PC-3 (cell line): ENCODE results near the gene STXBP5. TPM values are rescaled to one million over a fixed set of nuclear protein-coding genes. Genes with fewer than 3 reads are reported as not detected.

ENCODE experiments used
- ATAC-seq: fragments of 200-7000 bp; cut with Tn5 transposase; 2 replicates; pipeline ENCODE4 v1.9.1; 2020; ENCODE audit warnings: mild to moderate bottlenecking, moderate library complexity
- BruUV-seq: library from RNA; stranded (reverse); fragments of 400-500 nt; replicated peaks from 2 replicates; lab custom pipeline; 2021; lab: Mats Ljungman, UMichigan
- CTCF ChIA-PET: fragments of 300-600 bp; sonication (Branson Sonifier 250); formaldehyde crosslinking; loops from one replicate; lab custom pipeline; 2022; ENCODE audit warnings: antibody characterized with exemption; lab: Charles Lee
- POLR2A ChIA-PET: fragments of 300-600 bp; sonication (Branson Sonifier 250); formaldehyde crosslinking; loops from one replicate; lab custom pipeline; 2022; ENCODE audit warnings: antibody characterized with exemption; ENCODE audit not compliant: unreplicated experiment; lab: Charles Lee
- DNase-seq: peaks from one replicate; pipeline ENCODE4 v3.0.0-alpha.2; 2015
- H2AFZ ChIP-seq: fragments of 300-600 bp; sonication (generic); 2 replicates; pipeline ENCODE4 v1.6.0; 2016; ENCODE audit warnings: antibody characterized with exemption, low read length
- H3F3A ChIP-seq: fragments of 300-600 bp; sonication (generic); one replicate; pipeline ENCODE4 v1.6.0; 2017; ENCODE audit warnings: antibody characterized with exemption, low read length, control low read depth, mild to moderate bottlenecking; ENCODE audit not compliant: unreplicated experiment
- H3K27ac ChIP-seq: fragments of 300-600 bp; sonication (generic); 2 replicates; pipeline ENCODE4 v1.5.1; 2016; ENCODE audit warnings: mild to moderate bottlenecking, low read length
- H3K27me3 ChIP-seq: fragments of 300-600 bp; sonication (generic); 2 replicates; pipeline ENCODE4 v1.6.1; 2016; ENCODE audit warnings: low read length, mixed read lengths
- H3K36me3 ChIP-seq: fragments of 300-600 bp; sonication (generic); 2 replicates; pipeline ENCODE4 v1.6.1; 2016; ENCODE audit warnings: low read depth, mixed run types, low read length, mixed read lengths
- H3K4me1 ChIP-seq: fragments of 300-600 bp; sonication (generic); 2 replicates; pipeline ENCODE4 v1.5.1; 2016; ENCODE audit warnings: low read length; ENCODE audit not compliant: insufficient read depth
- H3K4me2 ChIP-seq: fragments of 300-600 bp; sonication (generic); 2 replicates; pipeline ENCODE4 v1.6.0; 2016; ENCODE audit warnings: low read length
- H3K4me3 ChIP-seq: fragments of 300-600 bp; sonication (generic); 2 replicates; pipeline ENCODE4 v1.5.1; 2016; ENCODE audit warnings: mild to moderate bottlenecking, low read length, mixed read lengths
- H3K79me2 ChIP-seq: fragments of 300-600 bp; sonication (generic); 2 replicates; pipeline ENCODE4 v1.6.1; 2017; ENCODE audit warnings: low read length, mixed read lengths
- H3K9ac ChIP-seq: fragments of 300-600 bp; sonication (generic); 2 replicates; pipeline ENCODE4 v1.6.0; 2016; ENCODE audit warnings: mild to moderate bottlenecking, low read length
- H3K9me2 ChIP-seq: fragments of 300-600 bp; sonication (generic); replicated peaks from 2 replicates; pipeline ENCODE4 v1.6.1; 2016; ENCODE audit warnings: mixed run types, low read length, mixed read lengths
- H3K9me3 ChIP-seq: fragments of 300-600 bp; sonication (generic); 2 replicates; pipeline ENCODE4 v1.6.1; 2016; ENCODE audit warnings: low read length, mixed read lengths
- H4K20me1 ChIP-seq: fragments of 300-600 bp; sonication (generic); 2 replicates; pipeline ENCODE4 v1.6.1; 2016; ENCODE audit warnings: low read length, mixed read lengths
- EZH2 ChIP-seq: fragments of 300-600 bp; sonication (generic); IDR thresholded peaks from one replicate; pipeline ENCODE4 v1.6.1; 2017; ENCODE audit warnings: antibody characterized with exemption, mild to moderate bottlenecking, low read length; ENCODE audit not compliant: unreplicated experiment
- EZH2phosphoT487 ChIP-seq: fragments of 300-600 bp; sonication (generic); IDR thresholded peaks from 2 replicates; pipeline ENCODE4 v1.6.1; 2018; ENCODE audit warnings: mild to moderate bottlenecking, antibody characterized with exemption, low read length, borderline replicate concordance
- intact Hi-C: fragments of 100-400 bp; cut with micrococcal nuclease; formaldehyde crosslinking; loops from 2 replicates; pipeline ENCODE4 v1.9.0; 2023
- total RNA-seq: library from RNA; depleted of rRNA; stranded (reverse); fragments of >200 nt; gene quantifications from 2 replicates; pipeline ENCODE4 v1.2.3, GENCODE V29; 2014
- TF ChIP-seq, protein P1 (sequence below): fragments of 300-600 bp; sonication (generic); conservative IDR thresholded peaks from 2 replicates; pipeline ENCODE4 v1.5.1; 2017; ENCODE audit warnings: antibody characterized with exemption, low read depth, mild to moderate bottlenecking, low read length

The STXBP5 gene
- total RNA-seq, 1 experiment from 2014 or later: 12.9 TPM

- no peaks in the 10 kb centered on the region for H3K9me2 ChIP-seq
- POLR2A ChIA-PET: no interaction called here
- BruUV-seq: no TSS peak
- H2AFZ ChIP-seq: no peak overlapping the region
- no peaks in the 10 kb centered on the region for H3K36me3 ChIP-seq
- H3K4me1 ChIP-seq: no peaks in the 10 kb centered on the region
- H3K79me2 ChIP-seq: no peaks in the 10 kb centered on the region
- DNase-seq (no peak), ATAC-seq (no peak)
- no peak overlapping the region for H3K27ac ChIP-seq
- no peak overlapping the region for H3K4me3 ChIP-seq
- H3K27me3 ChIP-seq: no peaks in the 10 kb centered on the region
- intact Hi-C loops: no loop called here
- H3F3A ChIP-seq: no peaks in the 10 kb centered on the region
- H3K9me3 ChIP-seq: no peaks in the 10 kb centered on the region
- no peaks in the 10 kb centered on the region for H4K20me1 ChIP-seq
- TF ChIP-seq EZH2 (no peak), EZH2phosphoT487 (no peak)
- TF ChIP-seq, protein P1, sequence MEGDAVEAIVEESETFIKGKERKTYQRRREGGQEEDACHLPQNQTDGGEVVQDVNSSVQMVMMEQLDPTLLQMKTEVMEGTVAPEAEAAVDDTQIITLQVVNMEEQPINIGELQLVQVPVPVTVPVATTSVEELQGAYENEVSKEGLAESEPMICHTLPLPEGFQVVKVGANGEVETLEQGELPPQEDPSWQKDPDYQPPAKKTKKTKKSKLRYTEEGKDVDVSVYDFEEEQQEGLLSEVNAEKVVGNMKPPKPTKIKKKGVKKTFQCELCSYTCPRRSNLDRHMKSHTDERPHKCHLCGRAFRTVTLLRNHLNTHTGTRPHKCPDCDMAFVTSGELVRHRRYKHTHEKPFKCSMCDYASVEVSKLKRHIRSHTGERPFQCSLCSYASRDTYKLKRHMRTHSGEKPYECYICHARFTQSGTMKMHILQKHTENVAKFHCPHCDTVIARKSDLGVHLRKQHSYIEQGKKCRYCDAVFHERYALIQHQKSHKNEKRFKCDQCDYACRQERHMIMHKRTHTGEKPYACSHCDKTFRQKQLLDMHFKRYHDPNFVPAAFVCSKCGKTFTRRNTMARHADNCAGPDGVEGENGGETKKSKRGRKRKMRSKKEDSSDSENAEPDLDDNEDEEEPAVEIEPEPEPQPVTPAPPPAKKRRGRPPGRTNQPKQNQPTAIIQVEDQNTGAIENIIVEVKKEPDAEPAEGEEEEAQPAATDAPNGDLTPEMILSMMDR: no peak
- H3K4me2 ChIP-seq: no peak overlapping the region
- CTCF ChIA-PET: no interaction called here
- H3K9ac ChIP-seq: no peak overlapping the region
Measured at GRCh38 chr6:147416622-147417021, 212.4 kb downstream of the STXBP5 start.

GRCh38 chr6:147417954-147418353, 213.7 kb downstream of the STXBP5 start:
- H3K27ac ChIP-seq: no peak overlapping the region
- H3K4me1 ChIP-seq: no peaks in the 10 kb centered on the region
- TF ChIP-seq EZH2phosphoT487: no peak
- TF ChIP-seq, protein P1: no peak
- no peak for TF ChIP-seq EZH2
- H3F3A ChIP-seq: no peaks in the 10 kb centered on the region
- intact Hi-C loops: no loop called here
- H3K9me3 ChIP-seq: no peaks in the 10 kb centered on the region
- no peaks in the 10 kb centered on the region for H3K79me2 ChIP-seq
- H3K4me2 ChIP-seq: no peak overlapping the region
- no peaks in the 10 kb centered on the region for H3K36me3 ChIP-seq
- no peak overlapping the region for H3K9ac ChIP-seq
- H2AFZ ChIP-seq: no peak overlapping the region
- no peaks in the 10 kb centered on the region for H3K9me2 ChIP-seq
- H4K20me1 ChIP-seq: no peaks in the 10 kb centered on the region
- no TSS peak for BruUV-seq
- H3K4me3 ChIP-seq: no peak overlapping the region
- DNase-seq (no peak), ATAC-seq (no peak)
- ChIA-PET CTCF (no interaction called here), POLR2A (no interaction called here)
- H3K27me3 ChIP-seq: no peaks in the 10 kb centered on the region

DNA sequence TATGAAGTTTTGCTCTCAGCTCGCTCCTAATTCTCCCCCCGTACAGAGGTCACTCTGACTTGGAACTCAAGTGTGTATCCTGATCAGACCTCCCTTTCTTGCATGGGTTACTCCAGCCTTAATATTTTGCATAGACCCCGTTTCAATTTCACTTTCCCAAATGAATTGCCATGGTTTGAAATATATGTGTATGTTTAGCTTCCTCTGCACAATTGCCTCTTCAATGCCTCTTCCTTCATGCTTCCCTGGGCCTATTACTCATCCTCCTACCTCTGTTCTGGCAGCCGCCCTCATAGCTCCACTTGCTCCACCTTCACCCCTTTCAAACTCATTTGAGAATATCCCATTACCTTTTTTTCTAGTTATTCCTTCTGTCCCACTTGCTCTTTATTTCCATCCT, 214.3 kb downstream of the STXBP5 start:
- no TSS peak for BruUV-seq
- Histone ChIP-seq H4K20me1 (no peaks in the 10 kb centered on the region), H3F3A (no peaks in the 10 kb centered on the region), H3K4me3 (no peak overlapping the region), H3K9me3 (no peaks in the 10 kb centered on the region), H3K36me3 (no peaks in the 10 kb centered on the region), H3K4me2 (no peak overlapping the region), H3K27ac (no peak overlapping the region), H3K79me2 (no peaks in the 10 kb centered on the region), H3K9me2 (no peaks in the 10 kb centered on the region), H2AFZ (no peak overlapping the region), H3K4me1 (no peaks in the 10 kb centered on the region), H3K27me3 (no peaks in the 10 kb centered on the region), H3K9ac (no peak overlapping the region)
- no peak for TF ChIP-seq EZH2phosphoT487
- ChIA-PET POLR2A (no interaction called here), CTCF (no interaction called here)
- DNase-seq (no peak), ATAC-seq (no peak)
- intact Hi-C loops: no loop called here
